Heart left ventricle (tissue), 16 donors: ENCODE measurements around the gene OPN3. TPM values are rescaled to one million over a fixed set of nuclear protein-coding genes. Genes with fewer than 3 reads are reported as not detected.
"Not testable (repeated sequence)": the region's sequence is repeated elsewhere in the genome, so short reads cannot be mapped to it uniquely, and the experiment has no call there.

Source experiments
- ATAC-seq, 4 donors: fragments of 200-7000 bp; cut with Tn5 transposase; one replicate each; pipeline ENCODE4 v1.9.1; 2020 to 2022; ENCODE audit warnings: moderate library complexity in 4 of 4, mild to moderate bottlenecking in 3 of 4, moderate number of reproducible peaks in 1 of 4
- DNase-seq, 5 donors: peaks; one replicate each; pipeline ENCODE4 v3.0.0-alpha.2; 2020
- H3K27ac ChIP-seq, 12 donors: fragments of 200-600 bp; sonication (generic) in 4 of 12; one replicate each; pipeline versions ENCODE4 v1.5.0 to v1.8.0; 2016 to 2022; ENCODE audit warnings: mild to moderate bottlenecking in 2 of 12
- H3K27me3 ChIP-seq, 9 donors: fragments of 200-600 bp; sonication (generic) in 2 of 9; one replicate each; pipeline versions ENCODE4 v1.5.1 to v1.8.0; 2016 to 2022; ENCODE audit warnings: mild to moderate bottlenecking in 3 of 9
- H3K36me3 ChIP-seq, 9 donors: fragments of 200-600 bp; sonication (generic) in 2 of 9; one replicate each; pipeline versions ENCODE4 v1.5.0 to v1.8.0; 2018 to 2022; ENCODE audit warnings: mild to moderate bottlenecking in 2 of 9
- H3K4me1 ChIP-seq, 12 donors: fragments of 200-600 bp; sonication (generic) in 4 of 12; one replicate each; pipeline versions ENCODE4 v1.5.0 to v1.8.0; 2016 to 2022; ENCODE audit warnings: mild to moderate bottlenecking in 3 of 12
- H3K4me3 ChIP-seq, 12 donors: fragments of 200-600 bp; sonication (generic) in 4 of 12; one replicate each; pipeline versions ENCODE4 v1.5.0 to v1.8.0; 2017 to 2022; ENCODE audit warnings: mild to moderate bottlenecking in 9 of 12, moderate library complexity in 4 of 12
- H3K9me3 ChIP-seq, 12 donors: fragments of 200-600 bp; sonication (generic) in 4 of 12; one replicate each; pipeline versions ENCODE4 v1.5.0 to v1.8.0; 2016 to 2022; ENCODE audit warnings: mild to moderate bottlenecking in 1 of 12
- POLR2A ChIP-seq, 2 donors: fragments of 450-650 bp; IDR thresholded peaks; one replicate each; pipeline ENCODE4 v1.6.1; 2017; ENCODE audit warnings: antibody characterized with exemption in 2 of 2, mild to moderate bottlenecking in 2 of 2, moderate library complexity in 2 of 2
- WGBS, 4 donors: extraction: QIAGEN DNeasy Blood & Tissue Kit in 2 of 4; methylation state at CpG; one replicate each; pipeline versions ENCODE4 v1.1.5 to v1.1.7; 2013 to 2018; 5-methylcytosine and 5-hydroxymethylcytosine counted together
- intact Hi-C, 10 donors: fragments of 100-400 bp; cut with DNase I; formaldehyde crosslinking; loops; one replicate each; pipeline versions ENCODE4 v1.11.1 to v1.14.2; 2022
- long read RNA-seq, 3 donors: library from polyadenylated mRNA; unstranded; transcript quantifications; one replicate each; pipeline ENCODE4 v2.0.0, GENCODE V29; 2020 to 2021
- polyA plus RNA-seq, 2 donors: library from polyadenylated mRNA; stranded (reverse); fragments of 200-250 nt; gene quantifications; one replicate each; pipeline ENCODE4 v1.2.3, GENCODE V29; 2013
- total RNA-seq, 9 donors: library from RNA; depleted of rRNA in 2 of 9; stranded (reverse); fragments of >200 nt in 2 of 9; fragmentation: NEBNext Ultra II Directional in 3 of 9; extraction: Animal tissue kit (Norgen Biotek cat#: 25700) in 3 of 9; gene quantifications; one replicate each; pipeline versions ENCODE4 v1.1.0 to v1.2.4, GENCODE V29; 2016 to 2023
- TF ChIP-seq, protein P1 (sequence below), 12 donors: fragments of 200-600 bp; sonication (generic) in 4 of 12; IDR thresholded peaks; one replicate each; pipeline versions ENCODE4 v1.5.0 to v1.8.0; 2018 to 2022; ENCODE audit warnings: antibody characterized with exemption in 12 of 12, mild to moderate bottlenecking in 5 of 12
- donor health status: ischemic (EF 13 %, LVEDD 7.1; RV severe dilation, severe dysfunction).
- donor health status: healthy with polysubstance abuse.
- donor health status: DM: no; HTN: yes; CAD: no.
- donor health status: DM: no; HTN: no; CAD: no.
- donor health status: ischemic (EF 25% LVEDD 6.9; RV normal size, moderate dysfunction).
- donor health status: ischemic (EF 25% LVEDD 5.7; RV mildly dilated, moderate dysfunction).
- donor health status: healthy.
- donor health status: DM: yes; HTN: yes; CAD: no.
- donor health status: ischemic (EF 35%, LVEDD 5.7; RV mildly dilated, moderate dysfunction).
- donor health status: nonischemic (EF 11% LVEDD 7.7; RV severe dilation, severe dysfunction).
- donor health status: DM: yes; HTN: yes; CAD: no.
- donor health status: PGD.
- donor health status: ischemic (EF 29% LVEDD 5.4; RV normal size, mild dysfunction).
- donor health status: nonischemic (EF 23%, LVEDD 6.1; RV moderate dilation, normal function).

OPN3 gene, protein sequence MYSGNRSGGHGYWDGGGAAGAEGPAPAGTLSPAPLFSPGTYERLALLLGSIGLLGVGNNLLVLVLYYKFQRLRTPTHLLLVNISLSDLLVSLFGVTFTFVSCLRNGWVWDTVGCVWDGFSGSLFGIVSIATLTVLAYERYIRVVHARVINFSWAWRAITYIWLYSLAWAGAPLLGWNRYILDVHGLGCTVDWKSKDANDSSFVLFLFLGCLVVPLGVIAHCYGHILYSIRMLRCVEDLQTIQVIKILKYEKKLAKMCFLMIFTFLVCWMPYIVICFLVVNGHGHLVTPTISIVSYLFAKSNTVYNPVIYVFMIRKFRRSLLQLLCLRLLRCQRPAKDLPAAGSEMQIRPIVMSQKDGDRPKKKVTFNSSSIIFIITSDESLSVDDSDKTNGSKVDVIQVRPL
- total RNA-seq (10 to 100 TPM in 2 of 9 donors, 1 to 10 TPM in 7; 3.5 to 13.6 (median 6.2) TPM), polyA plus RNA-seq (10 to 100 TPM in 1 of 2 donors, 1 to 10 TPM in 1; 4.5 to 10.5 TPM)
- long read RNA-seq, donor 1, transcript OPN3-206 (3 exons, 1,816 nt): minor isoform, 5 of 18 reads
- long read RNA-seq, donor 1, transcript OPN3-201 (4 exons, 2,620 nt): major isoform, 9 of 18 reads
- long read RNA-seq, donor 1, partial matches to known transcripts: 0 of 18 reads
- long read RNA-seq, donor 1, other reads (novel, unspliced or antisense): 3 of 18 reads
- long read RNA-seq, donor 2, partial matches to known transcripts: 1 of 4 reads
- long read RNA-seq, donor 2, other reads (novel, unspliced or antisense): 1 of 4 reads
- long read RNA-seq, donor 3, transcript OPN3-206 (3 exons, 1,816 nt): minor isoform, 7 of 33 reads
- long read RNA-seq, donor 3, transcript OPN3-201 (4 exons, 2,620 nt): major isoform, 19 of 33 reads
- long read RNA-seq, donor 3, partial matches to known transcripts: 0 of 33 reads
- long read RNA-seq, donor 3, other reads (novel, unspliced or antisense): 7 of 33 reads

DNA sequence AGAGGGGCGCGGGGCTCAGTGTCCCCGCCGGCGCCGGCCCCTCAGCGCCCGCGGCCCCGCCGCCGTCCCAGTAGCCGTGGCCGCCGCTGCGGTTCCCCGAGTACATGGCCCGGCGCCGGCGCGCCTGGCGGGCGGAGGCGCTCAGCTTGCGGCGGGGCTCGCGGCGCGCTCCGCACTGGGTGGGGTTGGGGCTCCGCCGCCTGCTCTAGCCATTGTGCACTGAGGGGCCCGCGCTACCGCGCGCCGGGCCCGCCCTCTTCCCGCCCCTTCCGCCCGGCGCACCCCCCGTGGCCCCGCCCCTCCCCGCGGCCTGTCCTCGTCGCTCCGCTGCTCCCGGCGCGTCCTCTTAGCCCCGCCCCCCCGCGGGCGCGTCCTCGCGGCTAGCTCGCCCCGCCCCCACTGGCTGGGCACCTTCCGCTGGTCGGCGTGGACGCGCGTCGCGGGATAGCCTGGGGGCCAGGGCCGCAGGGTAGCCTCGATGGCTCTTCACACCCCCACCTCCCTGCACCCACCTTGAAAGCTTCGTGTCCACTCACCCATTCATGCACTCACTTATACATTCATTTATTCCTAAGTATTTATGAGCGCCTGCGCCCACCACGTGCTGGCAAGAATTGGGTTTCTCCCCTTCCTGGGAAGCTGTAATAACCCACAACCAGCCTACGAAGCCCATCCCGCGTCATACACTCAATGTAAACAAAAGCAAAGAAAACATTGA is at the start of gene OPN3, which contains the start of gene CHML:
OPN3 (minus strand) TSS at position 221 of the 718 bp plus-strand sequence; CDS start at position 106, 115 bp downstream.
CHML (minus strand) TSS at position 221 of the 718 bp plus-strand sequence. CDS start 4,603 bp downstream, outside the sequence.
- Histone ChIP-seq H3K9me3 (peaks cover 0 to 20% (median 0%) of the 10 kb centered on the region in 12 donors), H3K27me3 (no peaks in the 10 kb centered on the region), H3K4me1 (peaks cover 0 to 35% (median 10%) of the 10 kb centered on the region in 12 donors), H3K36me3 (peaks cover 0 to 3% (median 0%) of the 10 kb centered on the region in 9 donors), H3K4me3 (peak within 1 kb of the TSS; percentile 73 to 98 (median 90)), H3K27ac (peak within 1 kb of the TSS; percentile 17 to 86 (median 78))
- 5 to 35% (median 11%) methylated on average over 12 to 81 of the region's 81 CpGs for WGBS, 4 donors
- ATAC-seq (peak; percentile 99 to 100 (median 100)), DNase-seq (peak; percentile 95 to 98 (median 96))
- peak; percentile 15 to 72 for TF ChIP-seq POLR2A (IDR thresholded peaks at IDR 0.05)
- TF ChIP-seq, protein P1, sequence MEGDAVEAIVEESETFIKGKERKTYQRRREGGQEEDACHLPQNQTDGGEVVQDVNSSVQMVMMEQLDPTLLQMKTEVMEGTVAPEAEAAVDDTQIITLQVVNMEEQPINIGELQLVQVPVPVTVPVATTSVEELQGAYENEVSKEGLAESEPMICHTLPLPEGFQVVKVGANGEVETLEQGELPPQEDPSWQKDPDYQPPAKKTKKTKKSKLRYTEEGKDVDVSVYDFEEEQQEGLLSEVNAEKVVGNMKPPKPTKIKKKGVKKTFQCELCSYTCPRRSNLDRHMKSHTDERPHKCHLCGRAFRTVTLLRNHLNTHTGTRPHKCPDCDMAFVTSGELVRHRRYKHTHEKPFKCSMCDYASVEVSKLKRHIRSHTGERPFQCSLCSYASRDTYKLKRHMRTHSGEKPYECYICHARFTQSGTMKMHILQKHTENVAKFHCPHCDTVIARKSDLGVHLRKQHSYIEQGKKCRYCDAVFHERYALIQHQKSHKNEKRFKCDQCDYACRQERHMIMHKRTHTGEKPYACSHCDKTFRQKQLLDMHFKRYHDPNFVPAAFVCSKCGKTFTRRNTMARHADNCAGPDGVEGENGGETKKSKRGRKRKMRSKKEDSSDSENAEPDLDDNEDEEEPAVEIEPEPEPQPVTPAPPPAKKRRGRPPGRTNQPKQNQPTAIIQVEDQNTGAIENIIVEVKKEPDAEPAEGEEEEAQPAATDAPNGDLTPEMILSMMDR (IDR thresholded peaks at IDR 0.05): no peak
- intact Hi-C loops: loop anchor here in 3 of 10 donors (5.0 kb wide), 2 partner anchors 118 to 207 kb away; partner anchors contain the start of gene EXO1 (in 2 of the 3)

DNA sequence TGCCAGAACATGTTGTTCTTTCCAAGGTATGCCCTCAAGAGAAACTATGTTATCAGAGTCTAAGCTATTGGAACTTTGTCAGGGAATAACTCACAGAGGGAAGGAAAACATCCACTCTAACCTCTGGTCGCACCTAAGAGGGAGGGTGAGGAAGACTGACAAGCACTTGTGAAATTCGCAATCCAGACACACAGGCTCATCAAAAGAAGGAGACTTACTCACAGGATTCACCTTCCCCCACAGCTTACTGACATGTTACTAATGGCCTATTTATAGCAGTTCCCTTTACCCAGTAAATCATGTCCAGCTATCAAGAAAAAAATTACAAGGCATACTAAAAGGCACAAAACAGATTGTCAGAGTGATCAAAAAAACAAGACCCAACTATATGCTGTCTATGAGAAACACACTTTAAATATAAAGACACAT is 48.8 kb upstream of the OPN3 start:
- DNase-seq (no peak), ATAC-seq (no peak)
- intact Hi-C loops: no loop called here
- no peak overlapping the region for H3K27ac ChIP-seq
- H3K4me1 ChIP-seq: no peaks in the 10 kb centered on the region
- peaks cover 0 to 7% (median 0%) of the 10 kb centered on the region in 9 donors for H3K27me3 ChIP-seq
- no peak for TF ChIP-seq POLR2A (IDR thresholded peaks at IDR 0.05)
- TF ChIP-seq, protein P1 (IDR thresholded peaks at IDR 0.05): no peak
- WGBS, 4 donors: 16 to 23% (median 20%) methylated on average over 2 of the region's 2 CpGs
- H3K9me3 ChIP-seq: no peaks in the 10 kb centered on the region
- H3K36me3 ChIP-seq: no peaks in the 10 kb centered on the region
- H3K4me3 ChIP-seq: no peak overlapping the region

DNA sequence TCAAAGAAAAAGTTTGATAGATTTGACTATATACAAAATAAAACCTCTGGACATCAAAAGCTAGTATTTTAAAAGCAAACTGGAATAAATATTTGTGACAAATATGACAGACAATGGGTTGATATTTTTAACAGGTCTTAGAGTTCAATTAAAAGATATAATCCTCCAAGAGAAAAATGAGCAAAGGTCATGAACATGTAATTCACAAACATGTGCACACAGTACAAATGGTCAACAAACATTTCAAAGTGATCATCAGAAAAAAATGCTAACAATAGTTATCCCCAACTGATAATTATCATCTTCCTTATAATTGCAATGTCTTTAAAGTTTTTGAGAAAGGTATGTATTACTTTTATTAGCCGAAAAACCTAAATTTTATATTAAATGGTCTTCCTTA is 43.9 kb upstream of the OPN3 start:
- no peaks in the 10 kb centered on the region for H3K4me1 ChIP-seq
- no peak overlapping the region for H3K27ac ChIP-seq
- peaks cover 0 to 7% (median 0%) of the 10 kb centered on the region in 12 donors for H3K9me3 ChIP-seq
- DNase-seq (no peak), ATAC-seq (no peak)
- H3K27me3 ChIP-seq: peaks cover 0 to 5% (median 0%) of the 10 kb centered on the region in 9 donors
- WGBS, 4 donors: 86 to 92% (median 89%) methylated on average over 1 of the region's 1 CpG
- TF ChIP-seq POLR2A (IDR thresholded peaks at IDR 0.05): no peak
- intact Hi-C loops: no loop called here
- no peak overlapping the region for H3K4me3 ChIP-seq
- H3K36me3 ChIP-seq: no peaks in the 10 kb centered on the region

DNA sequence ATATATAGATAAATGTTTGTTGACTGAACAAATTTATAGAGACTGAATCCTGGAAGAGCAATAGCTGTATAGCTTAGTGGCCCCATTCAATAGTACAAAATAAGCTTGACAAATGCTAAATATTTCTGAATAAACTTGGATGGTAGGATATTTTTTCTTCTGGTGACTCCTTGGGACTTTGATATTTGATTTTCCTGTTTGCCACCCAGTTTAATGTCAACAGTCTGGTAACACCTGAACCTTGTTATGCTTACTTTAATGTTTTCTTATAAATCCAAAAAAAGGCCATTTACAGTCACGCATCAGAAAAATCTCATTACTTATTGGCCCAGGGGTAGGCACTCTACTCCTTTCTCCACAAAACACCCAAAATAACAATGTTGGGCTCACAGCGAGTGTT is 42.8 kb upstream of the OPN3 start:
- ATAC-seq (no peak), DNase-seq (no peak)
- WGBS, 4 donors: 91 to 94% (median 92%) methylated on average over 2 of the region's 2 CpGs
- no peaks in the 10 kb centered on the region for H3K4me1 ChIP-seq
- no peak overlapping the region for H3K4me3 ChIP-seq
- no peaks in the 10 kb centered on the region for H3K36me3 ChIP-seq
- peaks cover 0 to 7% (median 0%) of the 10 kb centered on the region in 12 donors for H3K9me3 ChIP-seq
- peaks cover 0 to 5% (median 0%) of the 10 kb centered on the region in 9 donors for H3K27me3 ChIP-seq
- H3K27ac ChIP-seq: no peak overlapping the region
- TF ChIP-seq POLR2A (IDR thresholded peaks at IDR 0.05): no peak
- TF ChIP-seq, protein P1 (IDR thresholded peaks at IDR 0.05): no peak
- intact Hi-C loops: no loop called here

- H3K9me3 ChIP-seq, H3K4me1 ChIP-seq, H3K27me3 ChIP-seq, H3K4me3 ChIP-seq, DNase-seq, H3K36me3 ChIP-seq, ATAC-seq, intact Hi-C loops, H3K27ac ChIP-seq: not testable (repeated sequence)
- 56 to 76% (median 70%) methylated on average over 4 of the region's 4 CpGs for WGBS, 4 donors
Observed at GRCh38 chr1:241681861-241682448, 41.8 kb upstream of the OPN3 start.
